C4-2B (cell line): ENCODE data around the gene ZNF865.
"Not testable (repeated sequence)": the region's sequence is repeated elsewhere in the genome, so short reads cannot be mapped to it uniquely, and the experiment has no call there.

Experiments used
- ZFX ChIP-seq: fragments of 450-650 bp; IDR thresholded peaks from 2 replicates; pipeline ENCODE4 v1.6.1; 2017
- TF ChIP-seq, protein P1 (sequence below): fragments of 450-650 bp; conservative IDR thresholded peaks from 2 replicates; pipeline ENCODE4 v1.5.1; 2017; ENCODE audit warnings: mild to moderate bottlenecking

DNA sequence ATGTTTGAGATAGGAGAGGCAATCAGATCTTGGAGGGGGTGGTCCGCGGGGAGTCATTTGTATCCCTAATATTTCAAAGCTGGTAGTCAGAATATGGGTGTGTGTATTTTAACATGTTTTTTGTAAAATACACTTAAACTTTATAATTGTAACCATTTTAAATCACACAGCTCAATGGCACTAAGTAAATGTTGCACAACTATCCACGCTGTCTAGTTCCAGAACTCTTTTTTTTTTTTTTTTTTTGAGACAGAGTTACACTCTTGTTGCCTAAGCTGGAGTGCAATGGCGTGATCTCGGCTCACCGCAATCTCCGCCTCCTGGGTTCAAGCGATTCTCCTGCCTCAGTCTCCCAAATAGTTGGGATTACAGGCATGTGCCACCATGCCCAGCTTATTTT is 21.6 kb upstream of the ZNF865 start:
- TF ChIP-seq, protein P1, sequence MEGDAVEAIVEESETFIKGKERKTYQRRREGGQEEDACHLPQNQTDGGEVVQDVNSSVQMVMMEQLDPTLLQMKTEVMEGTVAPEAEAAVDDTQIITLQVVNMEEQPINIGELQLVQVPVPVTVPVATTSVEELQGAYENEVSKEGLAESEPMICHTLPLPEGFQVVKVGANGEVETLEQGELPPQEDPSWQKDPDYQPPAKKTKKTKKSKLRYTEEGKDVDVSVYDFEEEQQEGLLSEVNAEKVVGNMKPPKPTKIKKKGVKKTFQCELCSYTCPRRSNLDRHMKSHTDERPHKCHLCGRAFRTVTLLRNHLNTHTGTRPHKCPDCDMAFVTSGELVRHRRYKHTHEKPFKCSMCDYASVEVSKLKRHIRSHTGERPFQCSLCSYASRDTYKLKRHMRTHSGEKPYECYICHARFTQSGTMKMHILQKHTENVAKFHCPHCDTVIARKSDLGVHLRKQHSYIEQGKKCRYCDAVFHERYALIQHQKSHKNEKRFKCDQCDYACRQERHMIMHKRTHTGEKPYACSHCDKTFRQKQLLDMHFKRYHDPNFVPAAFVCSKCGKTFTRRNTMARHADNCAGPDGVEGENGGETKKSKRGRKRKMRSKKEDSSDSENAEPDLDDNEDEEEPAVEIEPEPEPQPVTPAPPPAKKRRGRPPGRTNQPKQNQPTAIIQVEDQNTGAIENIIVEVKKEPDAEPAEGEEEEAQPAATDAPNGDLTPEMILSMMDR = not testable (repeated sequence)
- TF ChIP-seq ZFX = not testable (repeated sequence)
